Pons (tissue), 1 donor: ENCODE data around the gene TMEM72.

Experiments
- DNase-seq: peaks from one replicate; pipeline ENCODE4 v3.0.0-alpha.2; 2016; ENCODE audit warnings: low spot score

TMEM72 gene

DNA sequence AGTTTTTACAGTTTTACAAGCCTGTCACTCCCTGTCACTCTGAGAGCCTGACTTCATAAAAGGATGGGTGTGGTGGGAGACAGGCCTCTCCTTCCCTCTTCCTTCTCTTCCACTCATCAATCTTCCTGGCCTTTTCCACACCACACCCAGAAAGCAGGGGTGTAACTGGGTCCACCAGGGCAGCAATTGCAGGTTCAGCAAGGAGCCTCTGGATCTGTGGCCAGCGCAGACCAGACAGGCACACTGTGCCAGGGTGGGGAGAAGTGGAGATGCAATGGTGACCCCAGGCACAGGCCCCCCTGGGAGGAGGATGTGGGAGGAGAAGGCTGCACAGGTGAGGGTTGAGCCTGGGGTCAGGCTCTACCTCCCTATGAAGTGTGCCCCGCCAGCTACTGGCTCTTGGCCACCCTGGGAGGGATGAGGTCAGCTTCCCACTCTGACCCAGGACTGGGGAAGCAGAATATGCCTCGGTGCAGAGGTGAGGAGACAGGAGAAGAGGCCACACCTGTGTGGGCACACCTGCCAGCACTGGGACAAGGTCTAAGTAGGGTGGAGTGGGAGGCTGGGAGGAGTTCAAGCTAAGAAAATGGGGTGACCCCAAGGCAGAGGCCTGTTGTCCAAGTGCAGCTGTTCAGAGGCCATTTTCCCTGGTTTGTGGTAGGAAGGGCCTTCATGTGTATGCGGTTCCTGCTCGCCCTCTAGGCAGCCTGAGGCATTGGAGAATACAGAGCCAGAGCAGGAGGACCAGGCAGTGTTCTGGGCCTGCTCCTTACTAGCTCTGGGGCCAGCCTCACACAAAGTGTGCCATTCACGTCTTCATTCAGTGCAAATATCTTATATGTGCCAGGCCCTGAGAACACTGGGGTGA lies 20.2 kb upstream of the TMEM72 start:
- DNase-seq = no peak

GRCh38 chr10:44891721-44892120 lies 19.4 kb upstream of the TMEM72 start:
- no peak for DNase-seq

GRCh38 chr10:44893604-44894468 lies 17.3 kb upstream of the TMEM72 start:
- DNase-seq = no peak

DNA sequence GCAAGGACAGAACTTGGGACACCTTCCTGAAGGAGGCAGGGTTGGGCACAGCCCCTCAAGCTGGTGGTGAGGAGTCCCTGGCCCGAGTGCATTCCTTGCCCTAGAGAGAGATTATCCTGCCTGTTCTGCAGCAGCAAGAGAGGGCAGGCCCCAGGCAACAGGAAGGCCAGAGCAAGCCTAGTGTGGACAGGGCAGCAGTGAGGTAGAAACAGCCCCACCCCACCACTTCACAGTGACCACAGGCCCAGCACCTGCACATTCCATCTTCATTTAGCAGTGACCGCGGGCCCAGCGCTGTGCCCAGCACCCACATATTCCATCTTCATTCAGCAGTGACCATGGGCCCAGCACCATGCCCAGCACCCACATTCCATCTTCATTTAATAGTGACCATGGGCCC lies 16.4 kb upstream of the TMEM72 start:
- DNase-seq = no peak

GRCh38 chr10:44895280-44895679 lies 15.9 kb upstream of the TMEM72 start:
- no peak for DNase-seq

- no peak for DNase-seq
Observed at GRCh38 chr10:44897049-44897448, 14.1 kb upstream of the TMEM72 start.

- no peak for DNase-seq
Observed at GRCh38 chr10:44898665-44899064, 12.5 kb upstream of the TMEM72 start.

- no peak for DNase-seq
Observed at GRCh38 chr10:44899450-44900080, 11.6 kb upstream of the TMEM72 start.

- DNase-seq = no peak
Observed at GRCh38 chr10:44902941-44903545, 8.1 kb upstream of the TMEM72 start.

GRCh38 chr10:44906486-44906885 lies 4.7 kb upstream of the TMEM72 start:
- no peak for DNase-seq

- no peak for DNase-seq
Observed at GRCh38 chr10:44907556-44907955, 3.6 kb upstream of the TMEM72 start.

- no peak for DNase-seq
Observed at GRCh38 chr10:44908066-44908749, 2.9 kb upstream of the TMEM72 start.

DNA sequence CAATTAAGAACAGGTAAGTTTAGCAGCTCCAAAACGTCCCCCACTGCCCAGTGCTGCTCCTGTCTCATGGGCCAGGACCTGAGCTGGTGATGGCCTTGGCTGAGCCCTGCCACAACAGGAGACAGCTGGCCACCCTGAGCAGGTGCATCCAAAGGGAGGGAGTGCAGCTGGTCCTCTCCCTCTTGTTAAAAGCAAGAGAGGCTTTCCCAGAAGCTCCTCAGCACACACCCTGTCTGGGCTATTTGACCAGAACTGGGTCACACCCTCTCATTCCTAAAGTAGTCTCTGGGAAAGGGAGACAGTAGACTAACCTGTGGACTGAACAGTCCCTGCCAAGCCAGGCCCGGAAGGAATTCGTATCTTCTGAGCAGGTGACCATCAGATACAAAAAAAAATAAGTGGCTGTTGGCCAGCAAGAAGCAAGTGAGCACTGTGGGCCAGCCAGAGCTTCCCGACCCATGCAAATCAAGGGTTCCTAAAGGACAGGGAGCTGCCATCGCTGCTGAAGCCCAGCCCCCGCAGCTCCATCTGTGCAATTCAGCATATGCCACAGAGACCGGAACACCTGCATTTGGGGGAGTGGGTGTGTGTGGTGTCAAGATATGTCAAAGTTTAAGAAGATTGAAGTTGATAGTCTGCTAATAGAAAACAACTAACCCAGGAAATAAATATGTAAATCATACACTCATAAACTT lies 2.1 kb upstream of the TMEM72 start:
- no peak for DNase-seq

DNA sequence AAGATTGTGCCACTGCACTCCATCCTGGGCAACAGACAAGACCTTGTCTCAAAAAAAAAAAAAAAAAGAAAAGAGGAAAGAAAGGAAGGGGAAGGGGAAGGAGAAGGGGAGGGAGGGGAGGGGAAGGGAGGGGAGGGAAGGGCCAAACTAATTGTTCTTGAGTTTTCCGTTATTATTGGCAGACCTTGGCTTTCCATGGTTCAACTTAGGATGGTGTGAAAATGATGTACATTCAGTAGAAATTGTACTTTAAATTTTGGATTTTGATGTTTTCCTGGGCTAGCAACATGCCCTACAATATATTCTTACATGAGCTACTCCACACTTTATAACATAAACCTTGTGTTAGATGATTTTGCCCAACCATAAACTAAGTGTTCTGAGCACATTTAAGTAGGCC lies 1.2 kb upstream of the TMEM72 start:
- no peak for DNase-seq

DNA sequence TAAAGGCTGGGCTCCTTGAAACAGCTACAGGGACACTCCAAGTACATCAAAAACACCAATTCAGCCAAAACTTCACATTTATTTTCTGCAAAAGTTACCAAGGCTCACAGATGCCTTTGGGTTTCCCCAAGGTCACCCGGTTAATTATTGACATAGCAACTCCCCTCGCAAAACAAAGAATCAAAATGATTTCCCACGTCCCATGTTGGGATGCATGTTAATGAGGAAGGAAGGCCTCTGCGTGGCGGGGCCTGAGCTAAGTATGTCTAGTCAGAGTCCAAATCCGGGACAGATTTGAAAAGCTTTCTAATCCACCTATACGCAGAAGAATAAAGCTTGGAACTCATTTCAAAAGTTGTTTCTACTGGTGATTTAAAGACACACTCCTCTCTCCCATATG lies 535 bp upstream of the TMEM72 start:
- no peak for DNase-seq

- no peak for DNase-seq
Observed at GRCh38 chr10:44911951-44912350, 814 bp downstream of the TMEM72 start.

GRCh38 chr10:44913350-44914081 lies 2.4 kb downstream of the TMEM72 start:
- DNase-seq = no peak

- DNase-seq = no peak
Observed at GRCh38 chr10:44914891-44915290, 3.8 kb downstream of the TMEM72 start.

DNA sequence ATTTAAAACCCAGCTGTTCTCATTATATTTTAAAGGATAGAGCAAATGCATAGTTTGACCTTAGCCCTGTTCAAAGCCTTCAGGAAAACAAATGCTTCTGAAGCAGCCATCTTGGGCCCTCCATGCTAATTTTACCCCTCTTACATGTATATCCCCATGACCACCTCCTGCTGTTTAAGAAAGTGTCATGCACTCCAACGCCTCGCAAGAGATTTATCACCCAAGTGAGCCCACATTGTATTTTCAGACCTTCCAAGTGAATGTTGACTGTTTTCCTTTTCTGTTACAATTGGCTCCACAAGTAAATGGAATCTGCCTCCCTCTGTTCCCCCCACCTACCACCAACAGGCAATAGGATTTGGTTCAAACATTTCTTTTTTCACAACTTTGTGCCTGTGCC lies 5.3 kb downstream of the TMEM72 start:
- DNase-seq = no peak

- DNase-seq = no peak
Observed at GRCh38 chr10:44917848-44918247, 6.7 kb downstream of the TMEM72 start.
